Lower leg skin (tissue), 3 donors: ENCODE data around the gene WDPCP.

Experiments
- POLR2A ChIP-seq, 2 donors: fragments of 450-650 bp; IDR thresholded peaks; one replicate each; pipeline ENCODE4 v1.6.1; 2016 to 2017; ENCODE audit warnings: antibody characterized with exemption in 2 of 2, mild to moderate bottlenecking in 1 of 2, moderate library complexity in 1 of 2
- TF ChIP-seq, protein P1 (sequence below), 3 donors: fragments of 450-650 bp; IDR thresholded peaks; one replicate each; pipeline ENCODE4 v1.5.1; 2016; ENCODE audit warnings: antibody characterized with exemption in 3 of 3, mild to moderate bottlenecking in 3 of 3, moderate library complexity in 2 of 3

DNA sequence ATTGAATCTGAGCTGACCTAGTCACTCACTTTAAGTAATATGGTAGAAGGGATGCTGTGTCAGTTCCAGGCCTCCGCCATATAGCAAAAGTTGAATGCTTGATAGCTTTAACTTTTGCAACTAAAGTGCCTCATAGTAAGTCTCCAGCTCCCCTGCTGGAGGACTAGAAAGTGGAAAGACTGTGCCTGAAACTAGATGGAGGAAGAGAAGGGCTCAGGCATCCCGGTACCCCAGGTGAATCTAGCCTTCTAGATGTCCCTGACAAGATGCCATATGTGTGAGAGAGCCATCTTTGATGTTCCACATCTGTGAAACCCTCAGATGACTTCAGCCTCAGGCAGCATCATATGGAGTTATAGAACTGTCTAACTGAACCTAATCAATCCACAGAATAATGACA is 516.6 kb downstream of the WDPCP start:
- TF ChIP-seq POLR2A (IDR thresholded peaks at IDR 0.05), result no peak
- TF ChIP-seq, protein P1, sequence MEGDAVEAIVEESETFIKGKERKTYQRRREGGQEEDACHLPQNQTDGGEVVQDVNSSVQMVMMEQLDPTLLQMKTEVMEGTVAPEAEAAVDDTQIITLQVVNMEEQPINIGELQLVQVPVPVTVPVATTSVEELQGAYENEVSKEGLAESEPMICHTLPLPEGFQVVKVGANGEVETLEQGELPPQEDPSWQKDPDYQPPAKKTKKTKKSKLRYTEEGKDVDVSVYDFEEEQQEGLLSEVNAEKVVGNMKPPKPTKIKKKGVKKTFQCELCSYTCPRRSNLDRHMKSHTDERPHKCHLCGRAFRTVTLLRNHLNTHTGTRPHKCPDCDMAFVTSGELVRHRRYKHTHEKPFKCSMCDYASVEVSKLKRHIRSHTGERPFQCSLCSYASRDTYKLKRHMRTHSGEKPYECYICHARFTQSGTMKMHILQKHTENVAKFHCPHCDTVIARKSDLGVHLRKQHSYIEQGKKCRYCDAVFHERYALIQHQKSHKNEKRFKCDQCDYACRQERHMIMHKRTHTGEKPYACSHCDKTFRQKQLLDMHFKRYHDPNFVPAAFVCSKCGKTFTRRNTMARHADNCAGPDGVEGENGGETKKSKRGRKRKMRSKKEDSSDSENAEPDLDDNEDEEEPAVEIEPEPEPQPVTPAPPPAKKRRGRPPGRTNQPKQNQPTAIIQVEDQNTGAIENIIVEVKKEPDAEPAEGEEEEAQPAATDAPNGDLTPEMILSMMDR (IDR thresholded peaks at IDR 0.05), result no peak
